ENCODE results near the gene SEMA3B.

SEMA3B gene

DNA sequence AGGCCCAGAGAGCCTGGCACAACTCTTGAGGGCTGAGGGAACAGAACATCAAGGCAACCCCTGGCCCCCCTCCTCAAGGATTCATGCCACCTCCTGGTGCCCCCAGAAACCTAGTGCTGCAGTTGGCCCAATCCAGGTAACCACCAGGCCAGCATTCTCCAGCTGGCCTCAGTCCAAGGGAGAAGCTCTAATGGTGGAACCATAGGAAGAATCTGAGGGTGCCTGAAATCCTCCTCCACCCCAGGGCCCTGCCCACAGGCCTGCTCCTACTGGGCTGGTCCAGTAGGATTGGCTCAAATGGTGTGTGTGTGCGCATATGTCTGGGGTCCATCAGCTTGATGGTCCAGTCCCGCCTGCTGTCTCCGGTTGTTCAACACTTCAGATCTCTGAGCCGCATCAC, 45.9 kb downstream of the SEMA3B start:
- Mint-ChIP-seq H3K4me1 (ENCODE audit: low read depth) (peaks cover 28% of the 10 kb centered on the region), H3K36me3 (ENCODE audit: low read depth) (peaks cover 10% of the 10 kb centered on the region), H3K4me3 (no peak overlapping the region), H3K9me3 (no peaks in the 10 kb centered on the region), H3K27ac (no peak overlapping the region), H3K27me3 (no peaks in the 10 kb centered on the region)

DNA sequence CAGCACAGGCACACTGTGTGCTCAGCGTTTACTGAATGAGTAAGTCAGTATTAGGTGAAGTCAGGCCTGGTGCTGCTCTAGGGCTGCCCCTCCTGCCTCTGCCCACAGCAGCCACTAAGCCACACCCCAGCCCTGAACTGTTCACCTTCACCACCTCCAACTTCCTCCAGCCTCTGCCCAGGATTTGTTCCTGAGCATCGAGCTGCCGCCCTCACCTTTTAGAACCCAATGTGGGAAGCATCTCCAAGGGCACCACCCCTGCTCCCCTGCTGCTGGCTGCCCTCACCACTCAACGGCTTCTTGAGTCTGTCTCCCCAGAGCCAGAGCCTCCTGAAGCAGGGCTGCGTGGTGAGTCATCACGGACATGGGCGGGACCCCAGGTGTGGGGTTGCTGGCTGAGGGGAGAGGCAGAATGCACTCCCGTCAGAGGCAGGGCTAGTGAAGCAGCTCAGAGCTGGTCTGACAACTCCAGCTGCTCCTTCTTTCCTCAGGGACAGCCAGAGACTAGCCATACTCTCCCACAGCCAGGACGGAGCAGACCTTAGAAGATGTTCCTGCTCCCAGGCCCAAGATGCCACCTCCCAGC, 47.8 kb downstream of the SEMA3B start:
- Mint-ChIP-seq H3K4me1 (ENCODE audit: low read depth) (peaks cover 37% of the 10 kb centered on the region), H3K9me3 (no peaks in the 10 kb centered on the region), H3K27ac (no peak overlapping the region), H3K27me3 (no peaks in the 10 kb centered on the region), H3K36me3 (ENCODE audit: low read depth) (peaks cover 8% of the 10 kb centered on the region), H3K4me3 (no peak overlapping the region)

DNA sequence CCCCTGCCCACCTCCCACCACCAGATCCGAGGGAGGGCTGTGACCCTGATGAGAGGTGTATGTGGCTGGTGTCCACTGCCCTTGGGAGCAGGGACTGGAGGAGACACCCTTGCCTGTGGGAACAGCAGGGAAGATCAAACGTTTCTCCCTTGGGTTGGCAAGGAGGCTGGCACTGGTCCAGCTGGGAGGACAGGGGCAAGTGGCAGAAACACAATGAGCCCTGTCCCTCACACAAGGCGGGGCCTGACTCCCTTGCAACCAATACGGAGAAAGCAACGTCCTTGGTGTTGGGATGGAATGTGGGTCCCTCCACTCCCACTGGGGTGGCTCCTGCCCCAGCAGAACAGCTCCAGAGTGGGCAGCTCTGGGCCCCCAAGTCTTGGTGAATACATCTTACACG, 48.4 kb downstream of the SEMA3B start:
- no peaks in the 10 kb centered on the region for H3K27me3 Mint-ChIP-seq
- no peak overlapping the region for H3K27ac Mint-ChIP-seq
- H3K4me3 Mint-ChIP-seq = no peak overlapping the region
- H3K9me3 Mint-ChIP-seq = no peaks in the 10 kb centered on the region
- H3K36me3 Mint-ChIP-seq (ENCODE audit: low read depth) = peaks cover 8% of the 10 kb centered on the region
- H3K4me1 Mint-ChIP-seq (ENCODE audit: low read depth) = peaks cover 37% of the 10 kb centered on the region

DNA sequence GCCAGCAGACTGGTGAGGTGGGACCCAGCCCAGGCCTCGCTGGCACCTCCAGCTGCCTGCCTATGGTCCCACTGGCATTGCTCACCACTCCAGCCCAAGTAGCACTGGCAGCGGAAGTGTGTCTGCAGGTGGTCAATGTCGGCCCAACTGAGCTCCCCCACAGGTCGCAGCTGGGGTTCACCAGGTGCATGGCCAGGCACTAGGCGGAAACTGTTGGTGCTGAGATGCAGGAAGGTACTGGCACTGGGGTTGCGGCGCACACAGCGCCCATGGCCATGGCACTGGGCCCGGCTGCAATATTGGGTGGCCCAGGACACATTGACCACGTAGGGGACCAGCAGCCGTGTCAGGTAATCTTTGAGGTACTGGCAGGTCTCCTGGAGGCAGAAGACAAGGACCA, 49.2 kb downstream of the SEMA3B start:
- Mint-ChIP-seq H3K4me3 (no peak overlapping the region), H3K27me3 (no peaks in the 10 kb centered on the region), H3K36me3 (ENCODE audit: low read depth) (peaks cover 8% of the 10 kb centered on the region), H3K27ac (no peak overlapping the region), H3K9me3 (no peaks in the 10 kb centered on the region), H3K4me1 (ENCODE audit: low read depth) (peaks cover 37% of the 10 kb centered on the region)

DNA sequence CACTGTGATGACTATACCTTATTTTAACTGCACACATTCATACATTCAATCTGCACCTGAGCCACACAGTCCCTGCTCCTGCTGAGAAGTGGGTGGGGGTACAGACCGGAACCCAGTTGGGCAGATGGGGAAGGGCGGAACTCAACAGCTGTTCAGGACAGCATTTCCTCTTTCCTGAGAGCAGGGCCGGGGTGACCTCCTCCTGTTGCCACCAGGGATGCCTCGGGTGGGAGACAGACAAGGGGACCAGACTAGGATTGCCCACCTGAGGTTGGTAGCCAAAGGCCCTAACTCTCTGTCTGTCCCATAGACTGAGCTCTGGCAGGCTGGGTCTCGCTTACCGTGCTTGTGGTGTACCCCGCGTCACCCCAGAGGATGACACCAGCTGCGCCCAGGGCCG, 49.7 kb downstream of the SEMA3B start:
- Mint-ChIP-seq H3K27ac (no peak overlapping the region), H3K4me1 (ENCODE audit: low read depth) (peaks cover 37% of the 10 kb centered on the region), H3K9me3 (no peaks in the 10 kb centered on the region), H3K4me3 (no peak overlapping the region), H3K36me3 (ENCODE audit: low read depth) (peaks cover 8% of the 10 kb centered on the region), H3K27me3 (no peaks in the 10 kb centered on the region)

DNA sequence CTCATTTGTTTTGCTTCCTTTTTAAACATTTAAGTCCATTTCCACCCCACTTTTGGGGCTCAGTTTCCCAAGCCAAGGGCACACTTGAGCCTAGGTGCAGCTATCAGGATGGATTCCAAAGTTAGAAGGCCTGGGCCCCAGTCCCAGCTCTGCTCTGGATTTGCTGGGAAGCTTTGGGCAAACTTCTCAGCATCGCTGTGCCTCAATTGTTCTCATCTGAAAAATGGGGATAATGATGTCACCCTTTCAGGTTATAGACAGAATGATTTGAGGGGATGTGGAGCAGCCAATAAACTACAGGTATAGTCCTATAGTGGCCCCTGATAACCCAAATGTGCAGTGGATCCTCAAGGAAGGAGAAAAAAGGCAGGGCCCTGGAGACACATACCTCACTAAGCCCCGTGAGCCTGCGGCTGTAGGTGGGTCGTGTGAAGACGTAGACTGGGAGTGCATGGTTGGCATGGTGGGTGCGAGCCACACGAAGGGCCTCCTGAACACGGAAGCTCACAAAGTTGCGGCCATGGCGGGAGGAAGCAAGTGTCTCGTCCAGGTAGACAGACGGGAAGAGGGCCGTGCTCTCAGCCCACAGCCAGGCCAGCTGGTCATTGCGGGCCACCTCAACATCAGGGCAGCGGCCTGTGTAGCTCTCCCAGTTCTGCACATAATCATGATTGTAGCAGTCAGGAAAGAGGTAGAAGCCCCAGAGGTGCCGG, 50.4 kb downstream of the SEMA3B start:
- no peaks in the 10 kb centered on the region for H3K27me3 Mint-ChIP-seq
- H3K4me3 Mint-ChIP-seq = peak overlapping the region; percentile 26
- H3K36me3 Mint-ChIP-seq (ENCODE audit: low read depth) = peaks cover 8% of the 10 kb centered on the region
- H3K9me3 Mint-ChIP-seq = no peaks in the 10 kb centered on the region
- H3K27ac Mint-ChIP-seq = no peak overlapping the region
- H3K4me1 Mint-ChIP-seq (ENCODE audit: low read depth) = peaks cover 37% of the 10 kb centered on the region

DNA sequence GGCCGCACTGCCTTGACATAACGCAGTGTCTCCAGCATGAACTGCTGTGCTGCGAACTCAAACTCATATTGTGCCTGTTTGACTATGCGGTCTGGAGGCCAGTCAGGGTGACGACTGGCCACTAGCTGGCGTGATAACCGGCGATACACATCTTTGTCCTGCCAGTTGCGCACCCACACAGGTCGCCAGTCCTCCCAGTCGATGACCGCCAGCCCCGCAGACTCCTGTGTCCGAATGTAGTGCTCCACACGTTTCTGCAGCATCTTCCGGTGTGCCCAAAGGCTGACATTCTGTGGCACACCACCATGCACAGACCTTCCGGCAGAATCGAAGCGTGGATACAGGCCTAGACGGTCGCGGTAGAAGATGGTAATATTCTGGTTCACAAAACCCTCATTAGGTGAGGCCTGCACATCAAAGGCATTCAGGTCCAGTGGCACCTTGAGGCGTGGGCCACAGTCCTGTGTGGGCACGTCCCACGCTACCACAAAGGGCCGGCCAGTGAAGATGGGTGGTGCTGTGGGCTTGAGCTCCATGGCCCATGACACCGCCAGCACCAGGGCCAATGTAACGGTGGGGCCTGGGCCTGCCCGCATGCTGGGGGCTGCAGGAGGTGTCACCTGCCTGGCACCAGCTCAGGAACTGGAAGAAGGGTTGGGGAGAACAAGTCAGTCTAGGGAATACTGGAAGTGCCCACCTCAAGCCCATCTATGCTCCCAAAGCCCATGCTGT, 51.1 kb downstream of the SEMA3B start:
- peaks cover 8% of the 10 kb centered on the region for H3K36me3 Mint-ChIP-seq (ENCODE audit: low read depth)
- peak overlapping the region; percentile 91 for H3K4me3 Mint-ChIP-seq
- no peak overlapping the region for H3K27ac Mint-ChIP-seq
- H3K9me3 Mint-ChIP-seq = no peaks in the 10 kb centered on the region
- peaks cover 44% of the 10 kb centered on the region for H3K4me1 Mint-ChIP-seq (ENCODE audit: low read depth)
- H3K27me3 Mint-ChIP-seq = no peaks in the 10 kb centered on the region

DNA sequence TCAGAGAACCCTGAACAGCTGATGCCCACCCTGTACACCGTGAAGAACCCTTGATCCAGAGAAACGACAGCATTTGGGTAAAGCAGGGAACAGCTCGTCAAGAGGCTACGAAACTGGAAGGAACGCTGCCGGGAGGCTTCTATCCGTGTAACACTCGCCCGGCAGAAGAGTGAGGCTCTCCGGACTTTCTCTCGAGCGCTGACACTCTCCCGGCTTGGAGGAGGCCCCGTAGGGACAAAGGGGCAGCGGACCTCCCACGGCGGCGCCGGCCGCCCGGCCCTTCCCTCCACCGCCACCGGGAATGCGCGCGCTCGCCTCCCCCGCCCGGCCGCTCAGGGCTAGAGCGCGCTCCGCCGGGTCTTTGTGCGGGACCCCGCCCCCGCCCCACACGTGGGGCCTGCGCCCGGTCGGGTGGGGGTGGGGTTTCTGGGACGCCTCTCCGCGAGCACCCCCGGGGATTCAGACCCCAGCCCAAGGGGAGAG, 51.9 kb downstream of the SEMA3B start:
- Mint-ChIP-seq H3K4me1 (ENCODE audit: low read depth) (peaks cover 44% of the 10 kb centered on the region), H3K36me3 (ENCODE audit: low read depth) (peaks cover 8% of the 10 kb centered on the region), H3K27ac (peak overlapping the region; percentile 40), H3K4me3 (peak overlapping the region; percentile 91), H3K27me3 (no peaks in the 10 kb centered on the region), H3K9me3 (no peaks in the 10 kb centered on the region)

DNA sequence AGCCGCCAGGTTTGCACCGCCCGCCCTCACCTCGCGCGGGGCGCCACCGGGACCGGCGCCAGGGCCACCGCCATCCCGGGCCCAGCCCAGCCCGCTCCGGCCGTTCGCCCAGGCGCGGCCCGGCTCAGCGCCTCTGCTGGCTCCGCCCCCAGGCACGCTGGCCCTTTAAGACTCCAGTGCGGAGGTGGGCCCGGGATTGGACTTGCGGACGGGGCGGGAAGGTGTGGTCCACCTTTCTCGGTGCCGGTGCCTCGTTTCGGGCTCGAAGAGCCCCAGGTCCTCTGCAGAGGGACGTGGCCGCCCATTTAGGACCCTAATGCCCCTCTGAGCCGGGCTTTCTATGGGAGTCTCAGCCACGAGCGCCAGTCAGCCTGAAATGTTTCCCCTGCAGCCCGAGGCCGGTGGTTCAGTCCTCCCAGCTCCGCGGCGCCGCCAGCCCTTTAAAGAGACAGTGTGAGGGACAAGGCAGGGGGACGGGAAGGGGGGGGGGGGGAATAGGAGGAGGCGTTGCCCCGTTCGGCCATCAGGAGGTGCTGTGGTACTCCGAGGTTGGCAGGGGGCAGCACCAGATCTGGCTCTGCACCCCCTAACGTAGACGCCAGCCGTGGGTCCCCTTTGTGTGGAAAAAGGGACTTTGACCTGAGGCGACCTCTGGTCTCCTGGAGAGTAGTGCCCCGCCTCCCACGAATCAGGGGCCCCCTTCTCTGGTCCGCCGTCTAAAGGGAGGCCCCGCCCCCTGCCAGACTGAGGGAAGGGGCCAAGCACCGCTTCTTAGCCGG, 52.6 kb downstream of the SEMA3B start:
- Mint-ChIP-seq H3K27ac (peak overlapping the region; percentile 93), H3K4me1 (ENCODE audit: low read depth) (peaks cover 44% of the 10 kb centered on the region), H3K4me3 (peak overlapping the region; percentile 91), H3K36me3 (ENCODE audit: low read depth) (peaks cover 8% of the 10 kb centered on the region), H3K9me3 (no peaks in the 10 kb centered on the region), H3K27me3 (no peaks in the 10 kb centered on the region)

DNA sequence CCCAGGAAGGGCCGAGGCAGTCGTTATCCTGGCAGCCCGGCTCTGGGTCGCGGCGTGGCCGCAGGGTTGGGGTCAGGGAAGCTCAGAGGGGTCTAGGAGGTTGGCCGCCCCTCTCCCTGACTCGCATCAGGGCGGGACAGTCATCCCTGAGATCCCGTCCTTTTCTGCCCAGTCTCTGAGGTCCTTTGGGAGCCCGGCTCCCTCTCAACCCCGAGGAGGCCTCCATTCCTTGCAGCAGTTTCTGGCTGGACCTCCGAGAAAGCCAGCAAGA, 53.1 kb downstream of the SEMA3B start:
- Mint-ChIP-seq H3K27ac (no peak overlapping the region), H3K4me1 (ENCODE audit: low read depth) (peaks cover 43% of the 10 kb centered on the region), H3K27me3 (no peaks in the 10 kb centered on the region), H3K36me3 (ENCODE audit: low read depth) (peaks cover 8% of the 10 kb centered on the region), H3K9me3 (no peaks in the 10 kb centered on the region), H3K4me3 (no peak overlapping the region)

DNA sequence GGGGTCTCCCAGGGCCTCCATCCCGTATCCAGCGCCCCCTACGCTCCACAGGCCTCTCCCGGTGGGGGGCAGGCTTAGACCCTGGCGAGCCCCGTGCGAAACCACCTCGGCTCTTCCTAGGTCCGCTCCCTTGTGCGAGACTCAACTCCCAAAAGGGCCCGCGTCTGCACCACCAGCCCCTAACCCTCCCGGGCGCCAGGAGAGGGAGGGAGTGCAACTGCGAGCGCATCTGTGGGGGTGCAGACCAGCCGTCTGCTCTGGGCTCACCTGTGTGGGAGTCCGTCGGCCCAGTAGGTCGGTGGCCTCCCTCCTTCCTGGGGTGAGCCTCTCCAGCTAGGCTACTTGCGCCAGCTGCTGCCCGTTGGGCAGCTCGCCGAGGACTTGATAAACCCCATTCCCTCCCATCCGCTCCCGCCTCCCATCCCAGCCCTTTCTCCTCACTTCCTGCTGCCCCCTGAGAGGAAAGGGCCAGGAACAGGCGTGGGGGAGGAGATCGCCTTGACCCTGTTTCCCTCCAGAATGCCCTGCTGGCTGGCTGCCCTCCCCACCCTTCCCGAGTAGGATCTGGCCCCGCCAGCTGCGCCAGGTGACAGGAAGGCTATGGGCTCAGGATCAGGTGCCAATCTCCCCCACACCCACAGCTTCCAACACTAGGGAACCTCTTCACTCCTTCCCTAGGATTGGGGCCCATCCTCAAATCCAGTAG, 53.6 kb downstream of the SEMA3B start, which contains the start of gene HYAL2:
HYAL2 (minus strand) TSS at position 360 of the 706 bp plus-strand sequence. CDS start 2,256 bp downstream, outside the sequence.
- no peaks in the 10 kb centered on the region for H3K27me3 Mint-ChIP-seq
- H3K4me3 Mint-ChIP-seq = peak within 1 kb of the TSS; percentile 91

DNA sequence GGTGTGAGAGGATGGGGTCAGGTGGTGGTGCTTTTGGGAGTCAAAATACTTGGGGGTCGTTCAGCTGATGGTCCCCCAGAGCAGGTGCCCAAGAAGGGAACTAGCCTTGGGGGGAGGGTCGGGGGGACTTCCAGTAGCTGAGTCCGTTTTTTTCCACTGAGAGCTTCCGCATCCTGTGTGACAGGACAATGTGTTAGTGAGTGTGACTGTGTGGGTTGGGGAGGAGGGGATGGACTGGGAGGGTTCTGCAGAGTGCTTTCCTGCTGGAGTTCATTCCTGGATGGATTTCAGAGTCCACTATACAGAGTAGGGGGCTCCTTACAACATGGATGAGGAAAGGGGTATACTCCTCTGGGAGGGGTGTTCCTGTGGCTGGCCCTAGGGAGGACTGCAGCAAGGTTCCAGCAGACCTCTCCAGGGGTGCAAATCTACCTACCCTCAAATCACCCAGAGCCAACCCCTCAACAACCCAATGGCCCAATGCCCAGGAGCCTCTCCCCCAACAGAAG, 54.2 kb downstream of the SEMA3B start:
- Mint-ChIP-seq H3K9me3 (no peaks in the 10 kb centered on the region), H3K4me3 (no peak overlapping the region), H3K27me3 (no peaks in the 10 kb centered on the region), H3K27ac (peak overlapping the region; percentile 58), H3K4me1 (ENCODE audit: low read depth) (peaks cover 48% of the 10 kb centered on the region), H3K36me3 (ENCODE audit: low read depth) (peaks cover 8% of the 10 kb centered on the region)

More for the DNA sequence above, 53.6 kb downstream of the SEMA3B start, which contains the start of gene HYAL2:
- peaks cover 47% of the 10 kb centered on the region for H3K4me1 Mint-ChIP-seq (ENCODE audit: low read depth)
- H3K9me3 Mint-ChIP-seq = no peaks in the 10 kb centered on the region
- peaks cover 8% of the 10 kb centered on the region for H3K36me3 Mint-ChIP-seq (ENCODE audit: low read depth)
- H3K27ac Mint-ChIP-seq = peak within 1 kb of the TSS; percentile 93

DNA sequence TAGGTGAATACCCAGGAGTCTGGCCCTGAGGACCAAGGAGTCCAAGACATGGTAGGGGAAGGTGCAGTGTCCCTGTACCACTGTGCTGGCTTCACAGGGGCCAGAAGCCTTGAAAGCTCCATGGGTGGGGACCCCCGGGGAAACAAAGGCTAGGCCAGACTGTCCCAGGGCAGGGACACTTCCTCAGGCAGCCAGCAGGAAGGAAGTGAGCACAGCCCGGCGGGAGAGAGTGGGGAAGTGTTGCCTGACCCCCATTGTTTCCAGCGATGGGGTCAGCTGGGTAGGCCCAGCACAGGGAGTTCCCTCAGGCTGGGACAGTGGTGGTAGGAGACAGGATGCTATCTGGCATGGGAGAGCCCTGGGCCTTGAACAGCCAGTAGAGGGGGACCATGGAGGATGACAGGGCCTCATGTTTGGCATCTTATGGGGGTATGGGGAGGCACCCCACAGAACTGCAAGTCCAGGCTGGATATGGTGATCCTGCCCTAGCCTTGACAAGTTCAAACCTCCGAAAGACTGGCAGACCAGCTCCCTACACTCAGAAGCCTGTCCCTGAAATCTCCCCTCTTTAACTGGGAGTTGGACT, 54.8 kb downstream of the SEMA3B start:
- H3K4me3 Mint-ChIP-seq = no peak overlapping the region
- H3K4me1 Mint-ChIP-seq (ENCODE audit: low read depth) = peaks cover 48% of the 10 kb centered on the region
- H3K27me3 Mint-ChIP-seq = no peaks in the 10 kb centered on the region
- no peaks in the 10 kb centered on the region for H3K9me3 Mint-ChIP-seq
- H3K36me3 Mint-ChIP-seq (ENCODE audit: low read depth) = peaks cover 4% of the 10 kb centered on the region
- no peak overlapping the region for H3K27ac Mint-ChIP-seq

Measured in stimulated activated naive CD8-positive, alpha-beta T cell treated with anti-CD3 and anti-CD28 coated beads, Interleukin-15, Interleukin-2, amounts not matched to agents 100 ng/mL and 50 ng/mL, for 24 hours (primary cell).